Endometrial microvascular endothelial cells (primary cell): ENCODE results near the gene SPRR2F. TPM values are rescaled to one million over a fixed set of nuclear protein-coding genes. Genes with fewer than 3 reads are reported as not detected.

Experiments
- in situ Hi-C: cut with HindIII; loops from 2 replicates; pipeline ENCODE4 v1.10.0; 2017; ENCODE audit warnings: low sequenced_read_pairs, low pct_unique_long_range_greater_than_20kb; ENCODE audit errors: inconsistent ontology term
- total RNA-seq: library from RNA; depleted of rRNA; stranded (reverse); fragments of >200 nt; gene quantifications from one replicate; pipeline ENCODE4 v1.2.3, GENCODE V29; 2015; ENCODE audit errors: inconsistent ontology term

The SPRR2F gene
- total RNA-seq, 1 donor from 2014 or later = not detected

GRCh38 chr1:153094426-153094825 lies 18.9 kb downstream of the SPRR2F start, which contains the start of gene SPRR2E:
Gene SPRR2E, minus strand, starts transcription at chr1:153094526. Its CDS starts 775 bp downstream, at chr1:153093751.
- in situ Hi-C loops = no loop called here

DNA sequence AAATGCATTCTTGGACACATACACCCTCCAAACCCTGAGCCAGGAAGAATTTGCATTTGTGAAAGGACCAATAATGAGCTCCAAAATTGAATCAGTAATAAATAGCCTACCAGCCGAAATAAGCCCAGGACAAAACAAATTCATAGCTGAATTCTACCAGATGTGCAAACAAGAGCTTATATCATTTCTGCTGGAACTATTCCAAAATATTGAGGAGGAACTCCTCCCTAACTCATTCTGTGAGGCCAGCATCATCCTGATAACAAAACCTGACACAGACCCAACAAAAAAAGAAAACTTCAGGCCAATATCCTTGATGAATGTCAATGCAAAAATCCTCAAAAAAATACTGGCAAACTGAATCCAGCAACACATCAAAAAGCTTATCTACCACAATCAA lies 25.7 kb downstream of the SPRR2F start:
- in situ Hi-C loops = no loop called here

- in situ Hi-C loops = no loop called here
These were observed 31.6 kb downstream of the SPRR2F start for GRCh38 chr1:153081736-153082135.

GRCh38 chr1:153072806-153073726 lies 40.2 kb downstream of the SPRR2F start:
- in situ Hi-C loops = no loop called here

GRCh38 chr1:153071511-153071910 lies 41.8 kb downstream of the SPRR2F start, which contains the start of gene SPRR2B:
Gene SPRR2B, minus strand, starts transcription at chr1:153071611. Its CDS starts 772 bp downstream, at chr1:153070839.
- in situ Hi-C loops = no loop called here

DNA sequence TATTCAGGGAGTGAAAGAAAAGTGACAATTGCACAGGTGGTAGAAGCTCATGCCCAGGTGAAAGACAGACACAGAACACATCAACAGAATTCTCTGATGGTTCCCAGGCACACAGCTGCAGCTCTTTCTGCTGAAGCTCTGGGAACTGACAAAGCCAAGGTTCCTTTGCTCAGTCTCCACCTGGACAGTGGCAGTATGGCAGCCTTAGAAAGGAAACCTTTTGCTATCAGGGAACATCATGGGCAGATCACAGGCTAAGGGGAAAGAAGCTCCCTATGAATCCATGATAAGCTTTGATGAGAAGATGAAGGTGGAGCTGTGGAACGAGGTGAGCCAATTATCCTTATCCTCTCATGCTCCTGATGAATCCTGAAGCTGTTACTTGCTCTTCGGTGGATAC lies 43.1 kb downstream of the SPRR2F start:
- in situ Hi-C loops = no loop called here

Other genes with a start within 250 kb of the SPRR2F start
- not detected for gene SMCP, start 235.2 kb downstream of the SPRR2F start, total RNA-seq
- gene IVL, start 205.0 kb downstream of the SPRR2F start, total RNA-seq = not detected
- not detected for gene SPRR5, start 166.3 kb downstream of the SPRR2F start, total RNA-seq
- gene SPRR4, start 142.9 kb downstream of the SPRR2F start, total RNA-seq = not detected
- not detected for gene SPRR1A, start 129.4 kb downstream of the SPRR2F start, total RNA-seq
- not detected for gene SPRR3, start 111.8 kb downstream of the SPRR2F start, total RNA-seq
- gene SPRR1B, start 82.3 kb downstream of the SPRR2F start, total RNA-seq = not detected
- not detected for gene SPRR2D, start 72.4 kb downstream of the SPRR2F start, total RNA-seq
- gene SPRR2A, start 56.0 kb downstream of the SPRR2F start, total RNA-seq = not detected
- not detected for gene SPRR2B, start 41.9 kb downstream of the SPRR2F start, total RNA-seq
- gene SPRR2E, start 19.0 kb downstream of the SPRR2F start, total RNA-seq = not detected
- not detected for gene SPRR2G, start 37.4 kb upstream of the SPRR2F start, total RNA-seq
- gene LELP1, start 89.9 kb upstream of the SPRR2F start, total RNA-seq = not detected
- gene PRR9, start 104.1 kb upstream of the SPRR2F start, total RNA-seq = not detected
- not detected for gene LORICRIN, start 146.2 kb upstream of the SPRR2F start, total RNA-seq
- gene PGLYRP3, start 199.4 kb upstream of the SPRR2F start, total RNA-seq = not detected
- not detected for gene PGLYRP4, start 235.3 kb upstream of the SPRR2F start, total RNA-seq
- gene S100A9, start 244.3 kb upstream of the SPRR2F start, total RNA-seq = not detected